ENCODE data around the gene SCAI. TPM values are rescaled to one million over a fixed set of nuclear protein-coding genes. Genes with fewer than 3 reads are reported as not detected.

SCAI gene
- 3.9 and 6.0 TPM in 2 replicates for total RNA-seq

GRCh38 chr9:125143377-125144090, at the start of gene SCAI:
TSS of gene SCAI (minus strand) at chr9:125143528. CDS start at chr9:125143437, 91 bp downstream.

GRCh38 chr9:125189361-125190289, 46.3 kb upstream of the SCAI start, which contains the start of gene PPP6C:
TSS of gene PPP6C (minus strand) at chr9:125189803. CDS start at chr9:125189718, 85 bp downstream.

GRCh38 chr9:124940894-124941678, 202.2 kb downstream of the SCAI start, which contains the start of gene GOLGA1:
TSS of gene GOLGA1 (minus strand) at chr9:124941083. CDS start at chr9:124938711, 2,372 bp downstream.

Other genes starting within 250 kb of the SCAI start
- gene GOLGA1, start 202.4 kb downstream of the SCAI start, total RNA-seq, result 7.0 TPM in 2 replicates
- 11.8 and 15.1 TPM in 2 replicates for gene PPP6C, start 46.3 kb upstream of the SCAI start, total RNA-seq
- 29.0 and 38.6 TPM in 2 replicates for gene RABEPK, start 57.0 kb upstream of the SCAI start, total RNA-seq
- 206 and 224 TPM in 2 replicates for gene HSPA5, start 97.8 kb upstream of the SCAI start, total RNA-seq
- gene GAPVD1, start 118.3 kb upstream of the SCAI start, total RNA-seq, result 37.6 and 61.6 TPM in 2 replicates

All from tracheal epithelial cell (primary cell).